IMR-90 (cell line): Measurements from ENCODE around the gene TRAF3. TPM values are rescaled to one million over a fixed set of nuclear protein-coding genes. Genes with fewer than 3 reads are reported as not detected.

Experiments
- ATAC-seq: fragments of 200-7000 bp; cut with Tn5 transposase; 2 replicates; pipeline ENCODE4 v1.9.1; 2020; ENCODE audit warnings: low read depth, mild to moderate bottlenecking, moderate library complexity
- BruUV-seq: library from RNA; stranded (reverse); fragments of 400-500 nt; replicated peaks from 2 replicates; lab custom pipeline; 2021; lab: Mats Ljungman, UMichigan
- CTCF ChIA-PET: fragments of 300-600 bp; formaldehyde crosslinking; extraction: SDS; loops from one replicate; lab custom pipeline; 2021; ENCODE audit warnings: antibody characterized with exemption; lab: Yijun Ruan, JAX
- POLR2A ChIA-PET: fragments of 300-600 bp; sonication (Branson Sonifier 250); formaldehyde crosslinking; loops from one replicate; lab custom pipeline; 2022; ENCODE audit warnings: antibody characterized with exemption; ENCODE audit not compliant: unreplicated experiment; lab: Charles Lee
- DNase-seq: peaks from one replicate; pipeline ENCODE4 v3.0.0; 2013
- H2AFZ ChIP-seq: replicated peaks from 2 replicates; pipeline ENCODE3; 2013; ENCODE audit warnings: low read length, mild to moderate bottlenecking; ENCODE audit not compliant: poor library complexity
- H2AK5ac ChIP-seq: 2 replicates; pipeline ENCODE4 v1.6.1; 2013; ENCODE audit warnings: low read depth, low read length, inconsistent platforms
- H2AK9ac ChIP-seq: replicated peaks from 2 replicates; pipeline ENCODE3; 2013; ENCODE audit warnings: mild to moderate bottlenecking, low read depth, low read length, moderate library complexity; ENCODE audit not compliant: poor library complexity
- H2BK120ac ChIP-seq: 2 replicates; pipeline ENCODE4 v1.6.1; 2013; ENCODE audit warnings: low read depth, low read length, inconsistent platforms
- H2BK15ac ChIP-seq: 3 replicates; pipeline ENCODE4 v1.6.1; 2013; ENCODE audit warnings: low read depth, low read length, inconsistent platforms
- H2BK20ac ChIP-seq: 2 replicates; pipeline ENCODE4 v1.6.1; 2013; ENCODE audit warnings: low read depth, mild to moderate bottlenecking, inconsistent platforms, low read length, moderate library complexity
- H2BK5ac ChIP-seq: 2 replicates; pipeline ENCODE4 v1.6.1; 2013; ENCODE audit warnings: mild to moderate bottlenecking, low read depth, low read length, inconsistent platforms; ENCODE audit not compliant: poor library complexity, severe bottlenecking
- H3K14ac ChIP-seq: replicated peaks from 2 replicates; pipeline ENCODE4 v1.6.1; 2013; ENCODE audit warnings: low read depth, low read length, inconsistent platforms
- H3K18ac ChIP-seq: 2 replicates; pipeline ENCODE4 v1.6.1; 2013; ENCODE audit warnings: low read depth, low read length, control low read depth
- H3K23ac ChIP-seq: 2 replicates; pipeline ENCODE4 v1.6.1; 2013; ENCODE audit warnings: low read depth, low read length, inconsistent platforms
- H3K27ac ChIP-seq: 2 replicates; pipeline ENCODE4 v1.5.1; 2013; ENCODE audit warnings: mild to moderate bottlenecking, control low read depth, low read length; ENCODE audit not compliant: insufficient read depth
- H3K27me3 ChIP-seq: 2 replicates; pipeline ENCODE4 v1.6.1; 2013; ENCODE audit warnings: low read length; ENCODE audit not compliant: control insufficient read depth, insufficient read depth
- H3K36me3 ChIP-seq: 2 replicates; pipeline ENCODE4 v1.6.1; 2013; ENCODE audit warnings: low read length, mixed read lengths; ENCODE audit not compliant: control insufficient read depth, insufficient read depth
- H3K4ac ChIP-seq: 2 replicates; pipeline ENCODE4 v1.6.1; 2013; ENCODE audit warnings: low read depth, low read length, inconsistent platforms
- H3K4me1 ChIP-seq: 2 replicates; pipeline ENCODE4 v1.6.1; 2013; ENCODE audit warnings: low read length, mixed read lengths; ENCODE audit not compliant: control insufficient read depth, insufficient read depth
- H3K4me2 ChIP-seq: 2 replicates; pipeline ENCODE4 v1.6.1; 2013; ENCODE audit warnings: low read depth, mild to moderate bottlenecking, control low read depth, low read length, moderate library complexity
- H3K4me3 ChIP-seq: 2 replicates; pipeline ENCODE4 v1.5.1; 2013; ENCODE audit warnings: low read depth, mild to moderate bottlenecking, control low read depth, low read length, moderate library complexity; ENCODE audit not compliant: insufficient read depth
- H3K56ac ChIP-seq: 2 replicates; pipeline ENCODE4 v1.6.1; 2013; ENCODE audit warnings: low read length, inconsistent platforms; ENCODE audit not compliant: insufficient read depth; ENCODE audit errors: extremely low read depth
- H3K79me1 ChIP-seq, 2 experiments: 2 replicates each; pipeline ENCODE4 v1.6.1; 2013; ENCODE audit warnings: low read length in 2 of 2, inconsistent platforms in 1 of 2, low read depth in 1 of 2
- H3K9ac ChIP-seq: 2 replicates; pipeline ENCODE4 v1.6.1; 2013; ENCODE audit warnings: low read depth, low read length, control low read depth
- H3K9me1 ChIP-seq: 2 replicates; pipeline ENCODE4 v1.6.1; 2013; ENCODE audit warnings: low read length, inconsistent platforms; ENCODE audit not compliant: insufficient read depth
- H3K9me3 ChIP-seq: 2 replicates; pipeline ENCODE4 v1.6.1; 2013; ENCODE audit warnings: low read length; ENCODE audit not compliant: control insufficient read depth, insufficient read depth
- H4K20me1 ChIP-seq: 2 replicates; pipeline ENCODE4 v1.6.1; 2013; ENCODE audit warnings: low read length, inconsistent platforms; ENCODE audit not compliant: insufficient read depth
- H4K5ac ChIP-seq: 2 replicates; pipeline ENCODE4 v1.6.1; 2013; ENCODE audit warnings: mild to moderate bottlenecking, low read depth, low read length, control low read depth
- H4K8ac ChIP-seq, 2 experiments: 2 replicates each; pipeline ENCODE4 v1.6.1; 2013; ENCODE audit warnings: low read depth in 2 of 2, low read length in 2 of 2, control low read depth in 1 of 2, inconsistent platforms in 1 of 2
- H4K91ac ChIP-seq: 2 replicates; pipeline ENCODE4 v1.6.1; 2013; ENCODE audit warnings: low read depth, low read length, inconsistent platforms; ENCODE audit not compliant: insufficient read depth
- CEBPB ChIP-seq: IDR thresholded peaks from 2 replicates; pipeline ENCODE4 v1.6.1; 2012; ENCODE audit warnings: low read depth, low read length, improper control_type of control experiment
- CHD1 ChIP-seq: IDR thresholded peaks from 2 replicates; pipeline ENCODE4 v1.6.1; 2012; ENCODE audit warnings: low read depth, low read length, improper control_type of control experiment
- FOS ChIP-seq: fragments of 150-350 bp; IDR thresholded peaks from 2 replicates; pipeline ENCODE4 v1.6.1; 2016; ENCODE audit warnings: low read depth, low read length
- MAFK ChIP-seq: IDR thresholded peaks from 2 replicates; pipeline ENCODE4 v1.6.1; 2012; ENCODE audit warnings: low read depth, low read length, improper control_type of control experiment
- MAZ ChIP-seq: IDR thresholded peaks from 2 replicates; pipeline ENCODE4 v1.6.1; 2012; ENCODE audit warnings: low read depth, mild to moderate bottlenecking, low read length, improper control_type of control experiment, moderate library complexity, borderline replicate concordance
- NFE2L2 ChIP-seq: fragments of 150-350 bp; IDR thresholded peaks from 2 replicates; pipeline ENCODE4 v1.6.1; 2016; ENCODE audit warnings: low read depth, mild to moderate bottlenecking, low read length
- POLR2A ChIP-seq: IDR thresholded peaks from 2 replicates; pipeline ENCODE4 v1.6.1; 2012; ENCODE audit warnings: mild to moderate bottlenecking, low read depth, low read length
- RAD21 ChIP-seq: IDR thresholded peaks from 2 replicates; pipeline ENCODE4 v1.6.1; 2012; ENCODE audit warnings: low read length, improper control_type of control experiment
- RFX5 ChIP-seq: IDR thresholded peaks from 2 replicates; pipeline ENCODE4 v1.8.0; 2012; ENCODE audit warnings: low read depth, mild to moderate bottlenecking, low read length, moderate library complexity
- SMC3 ChIP-seq: fragments of 150-350 bp; IDR thresholded peaks from 2 replicates; pipeline ENCODE4 v1.6.1; 2016; ENCODE audit warnings: low read depth, mild to moderate bottlenecking, antibody characterized with exemption, low read length, moderate library complexity
- WGBS, 2 experiments: methylation state at CpG; one replicate each; pipeline versions ENCODE4 v1.1.5 to v1.1.7; 2013; ENCODE audit warnings: missing lambda C conversion rate in 2 of 2; ENCODE audit not compliant: insufficient read length in 1 of 2; ENCODE audit errors: extremely low coverage in 2 of 2; 5-methylcytosine and 5-hydroxymethylcytosine counted together
- dilution Hi-C: fragments of 300-500 bp; cut with HindIII; formaldehyde crosslinking; loops from one replicate; pipeline ENCODE4 v1.14.3; 2018; ENCODE audit warnings: low sequenced_read_pairs; ENCODE audit not compliant: unreplicated experiment
- in situ Hi-C: fragments of 300-500 bp; cut with MboI; formaldehyde crosslinking; loops from 3 replicates; pipeline ENCODE4 v1.14.3; 2019; ENCODE audit warnings: low sequenced_read_pairs, inconsistent platforms, mixed read lengths
- intact Hi-C: fragments of 100-400 bp; cut with micrococcal nuclease; formaldehyde crosslinking; loops from 2 replicates; pipeline ENCODE4 v1.10.0; 2022
- polyA plus RNA-seq, 3 experiments: library from polyadenylated mRNA; depleted of rRNA; stranded (reverse); fragments of >200 nt; gene quantifications; 2 replicates each; pipeline ENCODE4 v1.2.3, GENCODE V29; 2012; ENCODE audit warnings: low replicate concordance in 1 of 3
- total RNA-seq: library from RNA; depleted of rRNA; stranded (reverse); fragments of >200 nt; gene quantifications from 2 replicates; pipeline ENCODE4 v1.2.3, GENCODE V29; 2012
- TF ChIP-seq, protein P1 (sequence below): fragments of 150-350 bp; IDR thresholded peaks from 2 replicates; pipeline ENCODE4 v1.6.1; 2016; ENCODE audit warnings: low read depth, mild to moderate bottlenecking, low read length, moderate library complexity, borderline replicate concordance
- TF ChIP-seq, protein P2 (sequence below): conservative IDR thresholded peaks from 2 replicates; pipeline ENCODE4 v1.5.1; 2012; ENCODE audit warnings: mild to moderate bottlenecking, low read depth, low read length, improper control_type of control experiment
- TF ChIP-seq, protein P3 (sequence below): fragments of 150-350 bp; IDR thresholded peaks from 2 replicates; pipeline ENCODE4 v1.6.1; 2017; ENCODE audit warnings: mild to moderate bottlenecking, antibody characterized with exemption, low read length, low read depth

TRAF3 gene
- total and polyA plus RNA-seq, 2 of the 4 experiments (the other 2 are of a cell fraction), result 21.2 to 25.3 TPM

DNA sequence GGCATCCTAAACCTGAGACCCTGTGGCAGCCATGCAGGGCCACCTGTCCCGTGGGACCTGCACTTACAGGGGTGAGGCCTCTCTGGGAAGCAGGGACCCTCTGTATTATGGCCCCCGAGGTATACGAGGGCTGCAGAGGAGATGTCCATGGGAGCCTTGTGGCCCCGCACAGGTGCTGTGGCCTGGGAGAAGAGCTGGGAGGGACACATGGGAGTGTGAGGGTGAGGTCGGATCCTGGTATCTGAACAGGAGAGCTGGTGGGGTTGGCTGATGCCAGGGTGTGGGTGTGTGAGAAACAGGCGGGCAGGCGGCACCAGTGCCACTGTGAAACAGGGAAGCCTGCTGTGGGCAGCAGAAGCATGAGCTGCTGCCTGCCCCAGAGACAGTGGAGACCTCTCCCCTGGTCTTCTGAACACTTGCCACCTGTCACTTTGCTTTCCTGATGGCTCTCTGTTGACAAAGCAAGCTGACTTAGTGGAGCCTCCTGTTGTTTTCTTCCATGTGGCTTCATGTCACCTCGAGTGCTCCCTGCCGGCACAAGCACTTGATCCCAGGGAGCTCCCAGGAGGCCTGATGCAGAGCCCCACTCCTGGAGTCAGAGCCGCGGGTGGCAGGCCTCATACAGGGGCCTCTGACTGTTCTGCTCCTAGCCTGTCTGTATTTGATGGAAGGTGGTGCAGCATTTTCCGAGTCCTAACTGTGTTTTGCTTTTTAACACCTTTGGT lies 125.4 kb downstream of the TRAF3 start:
- no peak for DNase-seq
- H4K91ac ChIP-seq, result no peak overlapping the region
- intact Hi-C loops, result no loop called here
- ATAC-seq, result no peak
- no peak overlapping the region for H3K23ac ChIP-seq
- no peaks in the 10 kb centered on the region for H3K27me3 ChIP-seq
- no peak overlapping the region for H2BK20ac ChIP-seq
- H3K4me3 ChIP-seq, result no peak overlapping the region
- dilution Hi-C loops, result no loop called here
- no peak overlapping the region for H2BK5ac ChIP-seq
- no peak overlapping the region for H4K5ac ChIP-seq
- ChIA-PET CTCF (no interaction called here), POLR2A (no interaction called here)
- H4K20me1 ChIP-seq, result no peaks in the 10 kb centered on the region
- H2BK120ac ChIP-seq, result no peak overlapping the region
- no peak overlapping the region for H3K27ac ChIP-seq
- no peak overlapping the region for H3K9ac ChIP-seq
- peaks cover 0 to 5% of the 10 kb centered on the region in 2 experiments; a peak in 1 of 4 replicates for H3K79me1 ChIP-seq
- in situ Hi-C loops, result no loop called here
- H2AK5ac ChIP-seq, result no peak overlapping the region
- no peak overlapping the region for H3K4me2 ChIP-seq
- H3K56ac ChIP-seq, result no peak overlapping the region
- H3K18ac ChIP-seq, result no peak overlapping the region
- no peak overlapping the region for H4K8ac ChIP-seq
- H2AK9ac ChIP-seq, result no peak overlapping the region
- H3K4me1 ChIP-seq, result no peaks in the 10 kb centered on the region
- H2AFZ ChIP-seq, result no peak overlapping the region
- TF ChIP-seq NFE2L2 (no peak), MAFK (no peak), POLR2A (no peak), FOS (no peak), MAZ (no peak), RAD21 (no peak), CHD1 (no peak), RFX5 (no peak), CEBPB (no peak), SMC3 (no peak)
- TF ChIP-seq, protein P1, sequence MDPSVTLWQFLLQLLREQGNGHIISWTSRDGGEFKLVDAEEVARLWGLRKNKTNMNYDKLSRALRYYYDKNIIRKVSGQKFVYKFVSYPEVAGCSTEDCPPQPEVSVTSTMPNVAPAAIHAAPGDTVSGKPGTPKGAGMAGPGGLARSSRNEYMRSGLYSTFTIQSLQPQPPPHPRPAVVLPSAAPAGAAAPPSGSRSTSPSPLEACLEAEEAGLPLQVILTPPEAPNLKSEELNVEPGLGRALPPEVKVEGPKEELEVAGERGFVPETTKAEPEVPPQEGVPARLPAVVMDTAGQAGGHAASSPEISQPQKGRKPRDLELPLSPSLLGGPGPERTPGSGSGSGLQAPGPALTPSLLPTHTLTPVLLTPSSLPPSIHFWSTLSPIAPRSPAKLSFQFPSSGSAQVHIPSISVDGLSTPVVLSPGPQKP, result no peak
- TF ChIP-seq, protein P2, sequence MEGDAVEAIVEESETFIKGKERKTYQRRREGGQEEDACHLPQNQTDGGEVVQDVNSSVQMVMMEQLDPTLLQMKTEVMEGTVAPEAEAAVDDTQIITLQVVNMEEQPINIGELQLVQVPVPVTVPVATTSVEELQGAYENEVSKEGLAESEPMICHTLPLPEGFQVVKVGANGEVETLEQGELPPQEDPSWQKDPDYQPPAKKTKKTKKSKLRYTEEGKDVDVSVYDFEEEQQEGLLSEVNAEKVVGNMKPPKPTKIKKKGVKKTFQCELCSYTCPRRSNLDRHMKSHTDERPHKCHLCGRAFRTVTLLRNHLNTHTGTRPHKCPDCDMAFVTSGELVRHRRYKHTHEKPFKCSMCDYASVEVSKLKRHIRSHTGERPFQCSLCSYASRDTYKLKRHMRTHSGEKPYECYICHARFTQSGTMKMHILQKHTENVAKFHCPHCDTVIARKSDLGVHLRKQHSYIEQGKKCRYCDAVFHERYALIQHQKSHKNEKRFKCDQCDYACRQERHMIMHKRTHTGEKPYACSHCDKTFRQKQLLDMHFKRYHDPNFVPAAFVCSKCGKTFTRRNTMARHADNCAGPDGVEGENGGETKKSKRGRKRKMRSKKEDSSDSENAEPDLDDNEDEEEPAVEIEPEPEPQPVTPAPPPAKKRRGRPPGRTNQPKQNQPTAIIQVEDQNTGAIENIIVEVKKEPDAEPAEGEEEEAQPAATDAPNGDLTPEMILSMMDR, result no peak
- TF ChIP-seq, protein P3, sequence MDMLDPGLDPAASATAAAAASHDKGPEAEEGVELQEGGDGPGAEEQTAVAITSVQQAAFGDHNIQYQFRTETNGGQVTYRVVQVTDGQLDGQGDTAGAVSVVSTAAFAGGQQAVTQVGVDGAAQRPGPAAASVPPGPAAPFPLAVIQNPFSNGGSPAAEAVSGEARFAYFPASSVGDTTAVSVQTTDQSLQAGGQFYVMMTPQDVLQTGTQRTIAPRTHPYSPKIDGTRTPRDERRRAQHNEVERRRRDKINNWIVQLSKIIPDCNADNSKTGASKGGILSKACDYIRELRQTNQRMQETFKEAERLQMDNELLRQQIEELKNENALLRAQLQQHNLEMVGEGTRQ, result no peak
- H3K4ac ChIP-seq, result no peak overlapping the region
- peaks cover 32% of the 10 kb centered on the region for H3K36me3 ChIP-seq
- no peak overlapping the region for H2BK15ac ChIP-seq
- no TSS peak for BruUV-seq
- H3K9me1 ChIP-seq, result peaks cover 2% of the 10 kb centered on the region
- H3K9me3 ChIP-seq, result no peaks in the 10 kb centered on the region
- H3K14ac ChIP-seq, result no peak overlapping the region
- 90% methylated on average over 6 of the region's 12 CpGs; no CpG with 5 or more reads in 1 of the 2 experiments for WGBS, 2 experiments
